Stimulated activated CD8-positive, alpha-beta memory T cell treated with anti-CD3 and anti-CD28 coated beads, Interleukin-7, amount 100 ng/mL, for 48 hours (primary cell): ENCODE results near the gene DRC7.

Experiments used
- DNase-seq, 2 donors: peaks; one replicate each; pipeline ENCODE4 v3.0.0-alpha.2; 2020; ENCODE audit warnings: low read depth in 1 of 2; ENCODE audit errors: extremely low read depth in 1 of 2

Gene DRC7

DNA sequence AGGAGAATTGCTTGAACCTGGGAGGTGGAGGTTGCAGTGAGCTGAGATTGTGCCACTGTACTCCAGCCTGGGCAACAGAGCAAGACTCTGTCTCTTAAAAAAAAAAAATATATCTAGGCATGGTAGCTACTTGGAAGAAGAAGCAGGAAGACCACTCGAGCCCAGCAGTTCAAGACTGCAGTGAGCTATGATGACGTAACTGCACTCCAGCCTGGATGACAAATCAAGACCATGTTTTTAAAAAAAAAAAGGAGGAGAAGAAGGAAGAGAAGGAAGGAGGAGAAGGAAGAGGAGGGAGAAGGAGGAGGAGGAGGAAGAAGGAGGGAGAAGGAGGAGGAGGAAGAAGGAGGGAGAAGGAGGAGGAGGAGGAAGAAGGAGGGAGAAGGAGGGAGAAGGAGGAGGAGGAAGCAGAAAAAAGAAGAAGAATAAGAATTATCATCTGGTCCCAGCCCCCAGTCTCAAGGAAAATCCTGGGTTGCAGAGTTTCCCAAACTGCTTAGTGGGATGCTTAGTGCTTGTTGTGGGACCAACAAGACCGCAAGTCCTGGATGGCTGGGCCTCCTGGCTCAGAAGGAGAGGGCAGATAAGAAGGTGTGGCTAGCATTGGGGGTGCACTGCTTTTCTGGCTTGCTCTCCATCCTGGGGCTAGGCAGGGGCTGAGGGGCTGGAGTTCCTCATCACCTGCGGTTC, 3.7 kb upstream of the DRC7 start:
- no peak for DNase-seq

- no peak for DNase-seq
These were observed 2.0 kb upstream of the DRC7 start for GRCh38 chr16:57692636-57693035.

- no peak for DNase-seq
These were observed 1.1 kb upstream of the DRC7 start for GRCh38 chr16:57693550-57693949.

- DNase-seq, result no peak
These were observed 328 bp upstream of the DRC7 start for GRCh38 chr16:57694231-57694724.

DNA sequence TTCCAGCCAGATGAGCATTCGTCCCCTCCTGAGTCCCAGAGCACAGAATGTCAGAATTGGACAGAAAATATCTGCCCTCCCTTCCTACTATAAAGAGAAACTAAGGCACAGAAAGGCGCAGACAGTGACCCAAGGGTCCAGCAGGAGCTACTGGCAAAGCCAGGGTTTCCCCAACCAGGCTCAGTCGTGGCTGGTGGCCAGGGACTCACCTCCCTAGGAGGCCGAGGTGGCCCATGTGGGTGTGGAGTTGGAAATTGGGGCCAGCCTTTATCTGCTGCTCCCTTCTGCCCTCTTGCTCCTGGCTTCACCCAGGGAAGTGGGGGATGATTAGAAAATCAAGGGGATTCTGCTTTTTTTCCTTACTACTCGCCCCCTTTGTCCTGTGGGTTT, 1.1 kb downstream of the DRC7 start:
- no peak for DNase-seq

GRCh38 chr16:57696240-57696639, 1.6 kb downstream of the DRC7 start:
- DNase-seq, result no peak

DNA sequence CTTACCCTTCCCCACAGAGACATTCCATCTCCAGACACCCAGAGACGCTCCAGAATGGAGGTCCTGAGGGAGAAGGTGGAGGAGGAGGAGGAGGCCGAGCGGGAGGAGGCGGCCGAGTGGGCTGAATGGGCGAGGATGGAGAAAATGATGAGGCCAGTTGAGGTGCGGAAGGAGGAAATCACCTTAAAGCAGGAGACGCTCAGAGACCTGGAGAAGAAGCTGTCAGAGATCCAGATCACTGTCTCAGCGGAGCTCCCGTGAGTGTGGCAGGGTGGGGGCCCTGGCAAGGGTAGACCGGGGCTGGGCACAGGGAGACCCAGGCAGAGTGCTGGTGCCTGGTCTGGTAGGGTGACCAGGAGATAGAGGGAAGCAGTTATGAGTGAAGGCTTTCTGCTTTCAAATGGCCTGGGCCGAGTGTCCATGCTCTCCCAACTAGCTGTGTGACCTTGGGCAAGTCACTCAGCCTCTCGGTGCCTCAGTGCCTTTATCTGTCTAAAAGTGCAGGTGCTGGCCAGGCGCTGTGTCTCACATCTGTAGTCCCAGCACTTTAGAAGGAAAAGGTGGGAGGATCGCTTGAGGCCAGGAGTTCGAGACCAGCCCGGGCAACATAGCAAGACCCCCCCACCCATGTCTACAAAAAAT, 3.4 kb downstream of the DRC7 start:
- no peak for DNase-seq

GRCh38 chr16:57698812-57699405, 4.3 kb downstream of the DRC7 start:
- no peak for DNase-seq

GRCh38 chr16:57699481-57699880, 4.9 kb downstream of the DRC7 start:
- no peak for DNase-seq

DNA sequence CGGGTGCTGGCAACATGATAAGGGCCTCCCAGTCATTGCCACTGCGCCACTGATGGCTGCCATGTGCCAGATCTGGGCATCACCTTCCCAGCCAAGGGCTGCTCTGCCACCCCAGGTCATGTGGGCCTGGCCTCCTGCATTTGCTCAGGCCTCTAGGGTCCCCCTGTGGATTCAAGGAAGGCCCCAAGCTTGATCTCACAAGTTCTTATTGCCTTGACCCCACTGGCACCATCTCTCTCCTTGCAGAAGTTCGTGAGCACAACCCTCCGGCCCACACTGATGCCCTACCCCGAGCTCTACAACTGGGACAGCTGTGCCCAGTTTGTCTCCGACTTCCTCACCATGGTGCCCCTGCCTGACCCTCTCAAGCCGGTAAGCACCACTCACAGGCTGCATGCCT, 5.3 kb downstream of the DRC7 start:
- no peak for DNase-seq

- no peak for DNase-seq
These were observed 6.4 kb downstream of the DRC7 start for GRCh38 chr16:57700781-57701551.

DNA sequence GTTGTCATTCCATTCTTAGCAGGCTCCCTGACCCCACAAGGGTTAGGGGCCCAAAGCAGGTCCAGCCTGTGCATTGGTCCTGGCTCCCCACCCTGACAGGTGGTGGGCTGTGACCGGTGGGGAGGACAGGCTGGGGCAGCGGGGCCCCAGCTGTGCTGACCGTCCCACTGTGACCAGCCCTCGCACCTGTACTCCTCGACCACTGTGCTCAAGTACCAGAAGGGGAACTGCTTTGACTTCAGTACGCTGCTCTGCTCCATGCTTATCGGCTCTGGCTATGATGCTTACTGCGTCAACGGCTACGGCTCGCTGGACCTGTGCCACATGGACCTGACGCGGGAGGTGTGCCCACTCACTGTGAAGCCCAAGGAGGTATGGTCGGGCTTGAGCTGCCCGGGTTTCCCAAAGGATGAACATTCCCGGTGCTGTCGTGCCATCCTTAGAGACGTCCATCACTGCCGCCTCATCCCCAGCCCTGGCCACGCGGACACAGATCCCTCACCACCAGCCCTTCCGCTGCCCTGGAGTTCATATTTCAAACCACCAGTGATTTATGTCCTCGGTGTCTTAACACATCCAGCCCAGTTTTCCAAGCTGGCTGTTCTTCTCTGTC, 7.3 kb downstream of the DRC7 start:
- no peak for DNase-seq

GRCh38 chr16:57703416-57704010, 8.9 kb downstream of the DRC7 start:
- no peak for DNase-seq

GRCh38 chr16:57704011-57704904, 9.7 kb downstream of the DRC7 start:
- DNase-seq, result no peak

DNA sequence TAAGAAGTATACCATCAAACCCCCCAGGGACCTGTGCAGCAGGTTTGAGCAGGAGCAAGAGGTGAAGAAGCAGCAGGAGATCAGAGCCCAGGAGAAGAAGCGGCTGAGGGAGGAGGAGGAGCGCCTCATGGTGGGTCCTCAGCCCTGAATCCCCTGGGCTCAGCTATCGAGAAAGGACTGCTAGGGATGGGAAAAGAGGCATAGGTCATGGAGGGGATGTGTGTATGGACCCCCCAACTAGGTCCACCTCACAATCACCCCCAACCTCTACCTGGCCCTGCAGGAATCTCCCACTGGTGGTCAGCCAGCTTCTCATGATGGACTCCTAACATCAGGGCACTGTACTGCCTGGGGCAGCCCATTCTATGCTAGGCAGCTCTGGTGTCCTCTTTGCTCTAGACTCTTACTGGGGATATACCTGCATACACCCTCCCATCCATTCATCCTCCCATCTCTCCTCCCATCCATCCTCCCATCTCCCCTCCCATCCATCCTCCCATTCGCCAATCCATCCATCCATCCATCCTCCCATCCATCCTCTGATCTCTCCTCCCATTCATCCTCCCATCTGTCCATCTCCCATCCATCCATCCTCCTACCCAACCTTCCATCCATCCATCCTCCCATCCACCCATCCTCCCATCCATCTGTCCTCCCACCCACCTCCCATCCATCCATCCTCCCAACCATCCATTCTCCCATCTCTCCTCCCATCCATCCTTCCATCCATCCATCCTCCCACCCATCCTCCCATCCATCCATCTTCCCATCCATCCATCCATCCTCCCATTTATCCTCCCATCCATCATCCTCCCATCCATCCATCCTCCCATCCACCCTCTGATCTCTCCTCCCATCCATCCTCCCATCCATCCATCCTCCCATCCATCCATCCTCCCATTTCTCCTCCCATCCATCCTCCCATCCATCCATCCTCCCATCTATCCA, 10.6 kb downstream of the DRC7 start:
- DNase-seq, result no peak

DNA sequence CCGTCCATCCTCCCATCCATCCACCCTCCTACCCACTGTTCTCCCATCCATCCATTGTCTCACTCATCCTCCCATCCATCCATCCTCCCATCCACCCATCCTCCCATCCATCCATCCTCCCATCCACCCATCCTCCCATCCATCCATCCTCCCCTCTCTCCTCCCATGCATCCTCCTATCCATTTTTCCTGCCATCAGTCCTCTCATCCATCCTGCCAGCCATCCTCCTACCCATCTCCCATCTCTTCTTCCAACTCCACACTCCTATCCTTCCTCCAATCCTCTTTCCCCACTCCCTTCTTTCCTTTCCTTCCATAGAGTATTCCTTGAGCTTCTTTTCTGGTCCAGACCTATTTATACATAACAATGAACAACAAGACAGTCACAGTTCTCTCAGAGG, 12.1 kb downstream of the DRC7 start:
- no peak for DNase-seq

DNA sequence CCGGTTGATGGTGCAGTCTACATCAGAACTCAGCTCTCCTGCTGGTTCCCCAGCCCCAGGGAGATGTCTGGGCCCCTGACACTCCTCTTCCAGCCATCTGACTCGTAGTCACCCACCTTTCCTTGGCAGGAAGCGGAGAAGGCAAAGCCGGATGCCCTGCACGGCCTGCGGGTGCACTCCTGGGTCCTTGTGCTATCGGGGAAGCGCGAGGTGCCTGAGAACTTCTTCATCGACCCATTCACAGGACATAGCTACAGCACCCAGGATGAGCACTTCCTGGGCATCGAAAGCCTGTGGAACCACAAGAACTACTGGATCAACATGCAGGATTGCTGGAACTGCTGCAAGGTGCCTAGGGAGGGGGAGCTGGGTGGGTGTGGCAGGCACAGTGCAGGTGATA, 12.7 kb downstream of the DRC7 start:
- DNase-seq, result no peak

DNA sequence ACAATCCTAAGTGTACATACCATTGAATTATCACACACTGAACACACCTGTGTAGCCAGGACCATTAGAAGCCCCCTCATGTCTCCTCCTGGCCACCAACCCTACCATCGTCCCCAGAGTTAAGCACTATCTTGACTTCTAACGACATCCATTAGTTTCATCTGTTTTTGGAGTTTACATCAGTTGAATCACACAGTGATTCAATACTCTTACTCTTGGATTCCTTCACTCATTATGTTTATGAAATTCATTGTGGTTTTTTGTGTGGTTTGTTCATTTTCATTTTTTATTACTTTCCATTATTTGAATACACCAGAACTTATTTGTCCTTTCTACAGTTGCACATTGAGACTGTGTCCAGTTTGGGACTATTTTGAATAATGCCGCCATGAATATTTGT, 13.6 kb downstream of the DRC7 start:
- DNase-seq, result no peak

GRCh38 chr16:57709663-57710062, 15.1 kb downstream of the DRC7 start:
- no peak for DNase-seq
